ENCODE data around the gene UCN2. TPM values are rescaled to one million over a fixed set of nuclear protein-coding genes. Genes with fewer than 3 reads are reported as not detected.

The UCN2 gene, protein sequence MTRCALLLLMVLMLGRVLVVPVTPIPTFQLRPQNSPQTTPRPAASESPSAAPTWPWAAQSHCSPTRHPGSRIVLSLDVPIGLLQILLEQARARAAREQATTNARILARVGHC
- 0.54 and 0.56 TPM in 2 replicates for total RNA-seq (2012; rRNA removed)
- polyA plus RNA-seq (2012; rRNA removed) = 2.3 and 2.7 TPM in 2 replicates
- 0.56 and 1.4 TPM in 2 replicates for polyA plus RNA-seq (2012; cell fraction: cytosol; rRNA removed)
- polyA plus RNA-seq (2012; cell fraction: nucleus; rRNA removed; ENCODE audit: low replicate concordance) = 19.4 and 40.3 TPM in 2 replicates
- percentile 54 among the genes with signal in this experiment for Bru-seq, nascent RNA
- percentile 65 among the genes with signal in this experiment for BruChase-seq, experiment 1, labeled RNA remaining after a 6-hour chase
- percentile 69 among the genes with signal in this experiment for BruChase-seq, experiment 2, labeled RNA remaining after a 2-hour chase
- long read RNA-seq, partial matches to known transcripts = 0 of 1 reads
- long read RNA-seq, other reads (novel, unspliced or antisense) = 1 of 1 reads

DNA sequence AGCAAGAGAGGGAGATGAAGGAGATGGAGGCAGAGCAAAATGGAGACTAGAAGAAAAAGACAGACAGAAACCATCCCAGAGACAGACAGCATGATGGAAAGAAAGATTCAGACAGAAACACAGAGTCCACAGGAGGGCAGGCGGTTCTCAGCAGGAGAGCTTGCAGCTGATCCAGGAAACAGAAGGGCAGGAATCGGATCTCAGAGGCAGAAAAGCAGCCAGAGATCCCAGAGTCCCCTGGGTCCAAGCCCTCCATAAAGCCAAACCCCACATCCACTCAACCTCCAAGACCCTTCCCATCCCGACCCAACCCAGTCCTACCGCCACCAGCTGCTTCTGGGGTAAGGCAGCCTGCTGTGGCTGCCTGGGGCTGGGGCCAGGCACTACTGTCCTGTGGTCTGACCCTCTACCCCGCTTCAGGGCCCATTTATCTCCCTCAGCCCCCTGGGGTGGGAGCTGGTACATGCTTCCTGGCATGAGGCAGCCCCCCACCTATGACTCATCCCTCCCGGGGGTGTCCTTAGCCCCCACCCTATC, at the start of gene UCN2:
Gene UCN2 (minus strand): TSS at position 400 of the 537 bp plus-strand sequence. CDS start 657 bp downstream, outside the sequence.
- H2AK5ac ChIP-seq (ENCODE audit: low read depth, low read length) = peak within 1 kb of the TSS; percentile 96
- ChIA-PET CTCF (interaction anchor here (0.7 kb wide), 2 partner anchors 72 to 1149 kb away, joined by 3 read pairs; partner anchors contain the start of gene SLC26A6), POLR2A (ENCODE audit: unreplicated experiment) (interaction anchor here (0.6 kb wide), 1 partner anchor 405 kb away, joined by 6 read pairs; no protein-coding TSS in a partner anchor)
- in situ Hi-C loops (cut with MboI; ENCODE audit: low sequenced_read_pairs) (no loop called here), intact Hi-C loops (cut with micrococcal nuclease) (no loop called here), dilution Hi-C loops (cut with HindIII; ENCODE audit: low sequenced_read_pairs, unreplicated experiment) (no loop called here)
- H3K27ac ChIP-seq (ENCODE audit: insufficient read depth, low read length) = peak within 1 kb of the TSS; percentile 47
- H3K27me3 ChIP-seq (ENCODE audit: control insufficient read depth, insufficient read depth, low read length) = no peaks in the 10 kb centered on the region
- H3K9ac ChIP-seq (ENCODE audit: low read depth, low read length) = no peak within 1 kb of the TSS; the same call in 1 of the 2 replicates
- ATAC-seq (ENCODE audit: low read depth) (no peak), DNase-seq (peak; percentile 21)
- H3K9me3 ChIP-seq (ENCODE audit: control insufficient read depth, insufficient read depth, low read length) = no peaks in the 10 kb centered on the region
- peak within 1 kb of the TSS; percentile 26 for H3K18ac ChIP-seq (ENCODE audit: low read depth, low read length)
- H2BK20ac ChIP-seq (ENCODE audit: low read depth, low read length) = peak within 1 kb of the TSS; percentile 79
- peak within 1 kb of the TSS; percentile 76 for H3K14ac ChIP-seq (replicated peaks; ENCODE audit: low read depth, low read length)
- H4K20me1 ChIP-seq (ENCODE audit: insufficient read depth, low read length) = peaks cover under 1% of the 10 kb centered on the region; the same call in 1 of the 2 replicates
- peak within 1 kb of the TSS; percentile 58; the same call in 1 of the 2 replicates for H3K56ac ChIP-seq (ENCODE audit: extremely low read depth, insufficient read depth, low read length)
- H3K4me2 ChIP-seq (ENCODE audit: low read depth, low read length) = no peak within 1 kb of the TSS
- H2BK120ac ChIP-seq (ENCODE audit: low read depth, low read length) = peak within 1 kb of the TSS; percentile 90
- H3K4ac ChIP-seq (ENCODE audit: low read depth, low read length) = peak within 1 kb of the TSS; percentile 85
- peak within 1 kb of the TSS; percentile 58 for H2AFZ ChIP-seq (replicated peaks; ENCODE audit: low read length, poor library complexity)
- peak within 1 kb of the TSS; percentile 97 for H4K91ac ChIP-seq (ENCODE audit: insufficient read depth, low read depth, low read length)
- peaks cover 40% of the 10 kb centered on the region for H3K4me1 ChIP-seq (ENCODE audit: control insufficient read depth, insufficient read depth, low read length)
- H3K4me3 ChIP-seq (ENCODE audit: insufficient read depth, low read depth, low read length) = no peak within 1 kb of the TSS
- peak within 1 kb of the TSS; percentile 83; the same call in 1 of the 2 replicates for H3K23ac ChIP-seq (ENCODE audit: low read depth, low read length)
- TF ChIP-seq, protein P1, sequence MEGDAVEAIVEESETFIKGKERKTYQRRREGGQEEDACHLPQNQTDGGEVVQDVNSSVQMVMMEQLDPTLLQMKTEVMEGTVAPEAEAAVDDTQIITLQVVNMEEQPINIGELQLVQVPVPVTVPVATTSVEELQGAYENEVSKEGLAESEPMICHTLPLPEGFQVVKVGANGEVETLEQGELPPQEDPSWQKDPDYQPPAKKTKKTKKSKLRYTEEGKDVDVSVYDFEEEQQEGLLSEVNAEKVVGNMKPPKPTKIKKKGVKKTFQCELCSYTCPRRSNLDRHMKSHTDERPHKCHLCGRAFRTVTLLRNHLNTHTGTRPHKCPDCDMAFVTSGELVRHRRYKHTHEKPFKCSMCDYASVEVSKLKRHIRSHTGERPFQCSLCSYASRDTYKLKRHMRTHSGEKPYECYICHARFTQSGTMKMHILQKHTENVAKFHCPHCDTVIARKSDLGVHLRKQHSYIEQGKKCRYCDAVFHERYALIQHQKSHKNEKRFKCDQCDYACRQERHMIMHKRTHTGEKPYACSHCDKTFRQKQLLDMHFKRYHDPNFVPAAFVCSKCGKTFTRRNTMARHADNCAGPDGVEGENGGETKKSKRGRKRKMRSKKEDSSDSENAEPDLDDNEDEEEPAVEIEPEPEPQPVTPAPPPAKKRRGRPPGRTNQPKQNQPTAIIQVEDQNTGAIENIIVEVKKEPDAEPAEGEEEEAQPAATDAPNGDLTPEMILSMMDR (conservative IDR thresholded peaks at IDR 0.05; ENCODE audit: low read depth, low read length) = 0 out of 2 replicates have a peak, but pooled peaks have one; percentile 5
- TF ChIP-seq CHD1 (IDR thresholded peaks at IDR 0.05; ENCODE audit: low read depth, low read length) (no peak), MAFK (IDR thresholded peaks at IDR 0.05; ENCODE audit: low read depth, low read length) (no peak), RFX5 (IDR thresholded peaks at IDR 0.05; ENCODE audit: low read depth, low read length) (no peak)
- H4K8ac ChIP-seq (ENCODE audit: low read depth in 2 of 2, low read length in 2 of 2) = peak within 1 kb of the TSS; percentile 62 to 91
- WGBS, 2 experiments (ENCODE audit: extremely low coverage in 2 of 2, insufficient read length in 1 of 2) = 50% methylated on average over 1 of the region's 6 CpGs; no CpG with 5 or more reads in 1 of the 2 experiments
- no TSS peak for BruUV-seq (replicated peaks)
- peak within 1 kb of the TSS; percentile 57 for H4K5ac ChIP-seq (ENCODE audit: low read depth, low read length)
- H2AK9ac ChIP-seq (replicated peaks; ENCODE audit: low read depth, low read length, poor library complexity) = peak within 1 kb of the TSS; percentile 97
- peaks cover 35% of the 10 kb centered on the region for H3K36me3 ChIP-seq (ENCODE audit: control insufficient read depth, insufficient read depth, low read length)
- peaks cover 14 to 61% of the 10 kb centered on the region in 2 experiments for H3K79me1 ChIP-seq (ENCODE audit: low read depth in 1 of 2, low read length in 2 of 2)
- H3K9me1 ChIP-seq (ENCODE audit: insufficient read depth, low read length) = peaks cover 41% of the 10 kb centered on the region
- H2BK5ac ChIP-seq (ENCODE audit: low read depth, low read length, poor library complexity, severe bottlenecking) = peak within 1 kb of the TSS; percentile 78
- H2BK15ac ChIP-seq (ENCODE audit: low read depth, low read length) = peak within 1 kb of the TSS; percentile 81
